Adrenal gland (tissue), 5 donors: ENCODE results near the gene SPTB.

Experiments used
- CTCF ChIP-seq, 6 experiments: fragments of 450-650 bp in 4 of 6; fragments of 200-600 bp in 2 of 6; sonication (generic) in 1 of 6; IDR thresholded peaks; 1 replicate in 5 of 6; 2 replicates in 1 of 6; pipeline versions ENCODE4 v1.5.1 to v1.8.0; 2016 to 2021; ENCODE audit warnings: antibody characterized with exemption in 6 of 6, mild to moderate bottlenecking in 2 of 6, moderate library complexity in 1 of 6
- POLR2A ChIP-seq, 2 donors: fragments of 450-650 bp; IDR thresholded peaks; one replicate each; pipeline ENCODE4 v1.6.1; 2017; ENCODE audit warnings: antibody characterized with exemption in 2 of 2, mild to moderate bottlenecking in 2 of 2, moderate library complexity in 1 of 2
- donor health status: DM: no; HTN: no; CAD: no.

- TF ChIP-seq CTCF (IDR thresholded peaks at IDR 0.05): no peak
- TF ChIP-seq POLR2A (IDR thresholded peaks at IDR 0.05): no peak
These were observed 155.8 kb downstream of the SPTB start for GRCh38 chr14:64723691-64724577.
